Spinal cord (tissue), 10 donors: ENCODE measurements around the gene C1orf216. TPM values are rescaled to one million over a fixed set of nuclear protein-coding genes. Genes with fewer than 3 reads are reported as not detected.
A peak's percentile ranks its signal among the peaks of the same experiment; 100 is the strongest.

Source experiments
- DNase-seq, 6 donors: peaks; one replicate each; pipeline versions ENCODE4 v3.0.0 to v3.0.0-alpha.2; 2013 to 2015; ENCODE audit warnings: low spot score in 6 of 6, low read depth in 4 of 6
- H3K27ac ChIP-seq: one replicate; pipeline ENCODE4 v1.5.1; 2013; ENCODE audit warnings: low read depth, low read length, control low read depth
- H3K27me3 ChIP-seq: one replicate; pipeline ENCODE4 v1.6.1; 2013; ENCODE audit warnings: low read length; ENCODE audit not compliant: control insufficient read depth, insufficient read depth
- H3K36me3 ChIP-seq: one replicate; pipeline ENCODE4 v1.6.1; 2013; ENCODE audit warnings: low read length; ENCODE audit not compliant: control insufficient read depth, insufficient read depth
- H3K4me1 ChIP-seq: one replicate; pipeline ENCODE4 v1.6.1; 2013; ENCODE audit warnings: low read length; ENCODE audit not compliant: control insufficient read depth, insufficient read depth
- H3K4me3 ChIP-seq: one replicate; pipeline ENCODE4 v1.5.1; 2013; ENCODE audit warnings: low read depth, low read length, control low read depth
- H3K9me3 ChIP-seq: one replicate; pipeline ENCODE4 v1.6.1; 2013; ENCODE audit warnings: low read length; ENCODE audit not compliant: control insufficient read depth, insufficient read depth
- WGBS: methylation state at CpG from one replicate; pipeline ENCODE4 v1.1.5; 2013; ENCODE audit warnings: missing lambda C conversion rate; ENCODE audit not compliant: insufficient coverage; 5-methylcytosine and 5-hydroxymethylcytosine counted together
- polyA plus RNA-seq, 2 donors: library from polyadenylated mRNA; unstranded; fragments of 120-200 nt; gene quantifications; one replicate each; pipeline ENCODE4 v1.2.1, GENCODE V29; 2013; ENCODE audit not compliant: insufficient read length in 2 of 2
- total RNA-seq, 2 donors: library from RNA; depleted of rRNA in 1 of 2; stranded (reverse); fragments of 120-200 nt in 1 of 2; fragments of >200 nt in 1 of 2; gene quantifications; one replicate each; pipeline versions ENCODE4 v1.2.3 to v1.2.4, GENCODE V29; 2013 to 2014
- donor health status: healthy.

Gene C1orf216
- total and polyA plus RNA-seq, 4 donors: 24.0 to 67.0 (median 56.1) TPM

DNA sequence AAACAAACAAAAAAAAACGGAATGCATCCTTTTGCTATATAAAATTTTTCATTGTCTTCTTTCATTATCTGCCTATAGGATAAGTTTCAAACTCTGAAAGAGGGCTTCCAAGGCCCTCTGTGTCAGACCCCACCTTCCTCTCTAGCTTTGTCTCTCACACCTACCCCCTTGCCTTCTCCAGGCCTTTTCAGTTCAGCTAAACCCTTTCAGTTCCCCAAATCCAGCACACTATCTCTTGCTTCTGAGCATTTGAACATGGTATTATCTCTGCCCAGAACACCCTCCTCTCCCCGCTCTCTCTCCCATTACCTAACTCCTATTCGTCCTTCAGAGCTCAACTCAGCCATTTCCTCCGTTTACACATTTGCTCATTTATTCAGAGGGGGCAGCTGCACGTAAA lies 35.7 kb downstream of the C1orf216 start:
- Histone ChIP-seq H3K9me3 (no peaks in the 10 kb centered on the region), H3K36me3 (no peaks in the 10 kb centered on the region), H3K4me3 (no peak overlapping the region), H3K27ac (no peak overlapping the region), H3K4me1 (no peaks in the 10 kb centered on the region), H3K27me3 (no peaks in the 10 kb centered on the region)
- DNase-seq: no peak
- WGBS: 86% methylated on average over 1 of the region's 5 CpGs

DNA sequence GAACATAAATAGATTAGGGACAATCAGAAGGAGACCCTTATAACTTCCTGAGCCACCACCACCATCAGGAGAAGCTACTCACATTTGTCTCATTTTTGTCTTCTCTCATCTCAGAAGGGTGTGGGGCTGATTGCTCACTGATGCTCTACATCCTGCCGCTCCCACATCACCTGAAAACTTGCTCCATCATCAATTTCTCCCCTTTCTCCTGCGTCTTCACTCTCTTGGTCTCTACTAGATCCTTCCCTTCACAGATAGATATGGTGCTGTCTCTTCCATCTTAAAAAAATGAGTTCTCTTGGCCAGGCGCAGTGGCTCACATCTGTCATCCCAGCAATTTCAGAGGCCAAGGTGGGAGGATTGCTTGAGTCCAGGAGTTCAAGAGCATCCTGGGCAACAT lies 38.4 kb downstream of the C1orf216 start:
- Histone ChIP-seq H3K36me3 (no peaks in the 10 kb centered on the region), H3K9me3 (no peaks in the 10 kb centered on the region), H3K27ac (no peak overlapping the region), H3K27me3 (no peaks in the 10 kb centered on the region), H3K4me3 (no peak overlapping the region), H3K4me1 (no peaks in the 10 kb centered on the region)
- 100% methylated on average over 2 of the region's 3 CpGs for WGBS
- DNase-seq: no peak

DNA sequence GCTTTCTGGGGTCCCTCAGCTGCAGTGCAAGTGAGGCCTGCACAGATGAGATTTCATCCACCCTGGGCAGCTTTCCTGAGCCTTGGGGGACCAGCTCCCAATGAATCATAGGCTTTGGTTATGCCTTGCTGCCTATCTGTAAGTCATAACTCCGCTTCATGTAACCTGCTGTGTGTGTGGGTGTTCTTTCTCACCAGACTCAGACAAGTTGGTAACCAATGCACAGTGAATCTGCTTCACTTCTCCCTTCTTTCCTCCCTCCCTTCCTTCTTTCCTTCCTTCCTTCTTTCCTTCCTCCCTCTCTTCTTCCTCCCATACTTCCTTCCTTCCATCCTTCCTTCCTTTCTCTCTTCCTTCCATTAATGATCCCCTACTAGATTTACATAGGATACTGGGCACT lies 42.9 kb downstream of the C1orf216 start:
- no peaks in the 10 kb centered on the region for H3K36me3 ChIP-seq

GRCh38 chr1:35674111-35674510 lies 44.6 kb downstream of the C1orf216 start:
- DNase-seq: no peak

More for the DNA sequence above, 42.9 kb downstream of the C1orf216 start:
- Histone ChIP-seq H3K9me3 (no peaks in the 10 kb centered on the region), H3K4me3 (no peak overlapping the region), H3K4me1 (no peaks in the 10 kb centered on the region), H3K27ac (no peak overlapping the region), H3K27me3 (no peaks in the 10 kb centered on the region)
- no CpG with 5 or more reads among the region's 1 CpG for WGBS
- DNase-seq: no peak

DNA sequence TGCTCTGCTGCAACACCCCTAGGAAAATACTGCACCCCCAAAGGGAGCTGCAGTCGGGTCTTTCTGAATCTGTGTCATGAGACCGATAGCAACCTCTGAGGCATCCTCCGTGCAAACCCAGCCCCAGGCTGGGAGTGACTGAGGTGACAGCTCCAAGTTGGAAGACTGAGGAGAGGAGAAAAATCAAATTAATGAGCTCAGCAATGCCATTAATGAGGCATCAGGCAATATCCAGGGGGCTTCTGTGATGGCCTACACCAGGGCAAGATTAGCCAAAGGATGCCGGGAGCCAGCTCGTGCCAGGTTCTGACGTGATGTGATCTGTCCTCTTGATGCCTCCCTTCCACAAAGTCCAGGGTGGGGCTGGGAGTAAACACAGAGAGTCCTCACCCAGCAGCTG lies 46.6 kb downstream of the C1orf216 start:
- 86% methylated on average over 5 of the region's 6 CpGs for WGBS
- no peaks in the 10 kb centered on the region for H3K27me3 ChIP-seq
- H3K36me3 ChIP-seq: no peaks in the 10 kb centered on the region
- no peak overlapping the region for H3K4me3 ChIP-seq
- no peaks in the 10 kb centered on the region for H3K9me3 ChIP-seq
- H3K27ac ChIP-seq: no peak overlapping the region
- no peak for DNase-seq
- no peaks in the 10 kb centered on the region for H3K4me1 ChIP-seq

More at GRCh38 chr1:35674111-35674510, 44.6 kb downstream of the C1orf216 start:
- no peaks in the 10 kb centered on the region for H3K4me1 ChIP-seq
- WGBS: no CpG with 5 or more reads among the region's 5 CpGs
- no peak overlapping the region for H3K27ac ChIP-seq
- H3K4me3 ChIP-seq: no peak overlapping the region
- H3K27me3 ChIP-seq: no peaks in the 10 kb centered on the region
- H3K36me3 ChIP-seq: no peaks in the 10 kb centered on the region
- no peaks in the 10 kb centered on the region for H3K9me3 ChIP-seq

- no peaks in the 10 kb centered on the region for H3K27me3 ChIP-seq
- H3K27ac ChIP-seq: no peak overlapping the region
- H3K4me1 ChIP-seq: no peaks in the 10 kb centered on the region
- H3K4me3 ChIP-seq: no peak overlapping the region
- no peaks in the 10 kb centered on the region for H3K9me3 ChIP-seq
- H3K36me3 ChIP-seq: no peaks in the 10 kb centered on the region
- 80% methylated on average over 1 of the region's 5 CpGs for WGBS
- DNase-seq: peak in 2 of 6 donors; percentile 69 to 80
Measured at GRCh38 chr1:35668506-35668905, 50.2 kb downstream of the C1orf216 start.

DNA sequence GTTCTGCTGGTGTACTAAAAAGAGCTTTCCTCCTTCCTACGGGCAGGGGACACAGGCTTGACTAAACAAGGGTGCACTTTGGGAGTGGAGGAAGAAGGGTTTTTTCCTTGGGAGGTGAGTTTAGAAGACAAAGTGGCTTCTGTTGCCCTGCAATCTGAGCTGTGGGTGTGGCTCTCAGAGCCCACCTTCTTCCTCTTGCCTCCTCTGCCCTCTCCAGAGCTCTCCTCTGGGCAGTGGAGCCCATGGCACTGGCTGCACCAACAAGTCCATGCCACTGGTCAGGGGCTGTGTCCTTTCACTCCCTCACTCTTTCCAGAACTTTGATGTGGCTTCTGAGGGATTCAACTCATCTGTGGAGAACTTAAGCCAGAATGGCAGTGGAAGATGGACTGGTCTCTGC lies 51.8 kb downstream of the C1orf216 start:
- DNase-seq: no peak
- Histone ChIP-seq H3K27ac (no peak overlapping the region), H3K4me3 (no peak overlapping the region), H3K27me3 (no peaks in the 10 kb centered on the region), H3K36me3 (no peaks in the 10 kb centered on the region), H3K4me1 (no peaks in the 10 kb centered on the region), H3K9me3 (no peaks in the 10 kb centered on the region)
- no CpG with 5 or more reads among the region's 1 CpG for WGBS

DNA sequence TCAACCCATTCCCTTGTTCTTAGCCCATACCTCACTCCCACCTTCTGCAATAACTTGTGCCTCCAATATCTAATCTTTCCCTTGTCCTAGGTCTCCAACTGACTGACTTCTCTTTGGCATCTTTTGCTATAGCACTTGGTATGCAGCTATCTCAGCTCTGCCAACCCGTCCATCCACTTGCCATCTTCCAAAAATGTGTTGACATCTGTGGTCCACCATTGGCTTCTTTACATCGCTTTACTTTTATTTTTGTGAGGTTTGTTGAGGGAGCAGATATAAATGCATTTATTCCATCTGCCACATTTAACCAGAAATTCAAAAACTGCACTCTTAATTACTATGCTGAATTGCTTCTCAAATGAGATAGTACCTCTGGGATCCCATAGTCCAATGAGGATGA lies 52.5 kb downstream of the C1orf216 start:
- no peaks in the 10 kb centered on the region for H3K36me3 ChIP-seq
- H3K9me3 ChIP-seq: no peaks in the 10 kb centered on the region
- H3K27me3 ChIP-seq: no peaks in the 10 kb centered on the region
- H3K27ac ChIP-seq: no peak overlapping the region
- no peak overlapping the region for H3K4me3 ChIP-seq
- WGBS: no CpG with 5 or more reads among the region's 2 CpGs
- peak in 2 of 6 donors; percentile 73 to 75 for DNase-seq
- H3K4me1 ChIP-seq: no peaks in the 10 kb centered on the region

Other genes with a start within 250 kb of the C1orf216 start
- 10 to 100 TPM; 57.0 to 67.0 TPM for gene KIAA0319L, start 161.5 kb downstream of the C1orf216 start, total RNA-seq
- gene KIAA0319L, start 161.5 kb downstream of the C1orf216 start, polyA plus RNA-seq: 10 to 100 TPM; 62.4 to 95.1 TPM
- gene NCDN, start 161.1 kb downstream of the C1orf216 start, total RNA-seq: 100 to 1,000 TPM in 1 of 2 donors, 10 to 100 TPM in 1; 39.9 to 130 TPM
- 100 to 1,000 TPM; 188 to 209 TPM for gene NCDN, start 161.1 kb downstream of the C1orf216 start, polyA plus RNA-seq
- 1 to 10 TPM in 1 of 2 donors, under 1 TPM in 1; 0.99 to 1.3 TPM for gene TFAP2E, start 145.6 kb downstream of the C1orf216 start, total RNA-seq
- gene TFAP2E, start 145.6 kb downstream of the C1orf216 start, polyA plus RNA-seq: 10 to 100 TPM in 1 of 2 donors, 1 to 10 TPM in 1; 8.1 to 12.4 TPM
- 10 to 100 TPM; 26.3 to 27.5 TPM for gene PSMB2, start 77.4 kb downstream of the C1orf216 start, total RNA-seq
- gene PSMB2, start 77.4 kb downstream of the C1orf216 start, polyA plus RNA-seq: 10 to 100 TPM; 97.4 to 99.6 TPM
- 1 to 10 TPM; 7.3 to 9.3 TPM for gene CLSPN, start 51.1 kb upstream of the C1orf216 start, total RNA-seq
- gene CLSPN, start 51.1 kb upstream of the C1orf216 start, polyA plus RNA-seq: 1 to 10 TPM; 7.2 to 8.3 TPM
- gene AGO4, start 89.1 kb upstream of the C1orf216 start, total RNA-seq: 10 to 100 TPM; 18.7 to 22.2 TPM
- 10 to 100 TPM; 25.7 to 27.0 TPM for gene AGO4, start 89.1 kb upstream of the C1orf216 start, polyA plus RNA-seq
- 10 to 100 TPM; 16.0 to 16.7 TPM for gene AGO1, start 164.3 kb upstream of the C1orf216 start, total RNA-seq
- 10 to 100 TPM; 17.9 to 20.9 TPM for gene AGO1, start 164.3 kb upstream of the C1orf216 start, polyA plus RNA-seq
- gene AGO3, start 212.2 kb upstream of the C1orf216 start, total RNA-seq: 10 to 100 TPM; 33.6 to 33.7 TPM
- gene AGO3, start 212.2 kb upstream of the C1orf216 start, polyA plus RNA-seq: 10 to 100 TPM; 11.5 to 15.1 TPM